OCI-LY7 (cell line): ENCODE measurements around the gene TTC21A. TPM values are rescaled to one million over a fixed set of nuclear protein-coding genes. Genes with fewer than 3 reads are reported as not detected.

Source experiments
- BruUV-seq: library from RNA; stranded (reverse); fragments of 400-500 nt; replicated peaks from 2 replicates; lab custom pipeline; 2021; lab: Mats Ljungman, UMichigan
- CTCF ChIA-PET: fragments of 300-600 bp; sonication (Branson Sonifier 250); formaldehyde crosslinking; loops from one replicate; lab custom pipeline; 2022; ENCODE audit warnings: antibody characterized with exemption; ENCODE audit not compliant: unreplicated experiment; lab: Charles Lee
- POLR2A ChIA-PET: fragments of 300-600 bp; sonication (Branson Sonifier 250); formaldehyde crosslinking; loops from one replicate; lab custom pipeline; 2022; ENCODE audit warnings: antibody characterized with exemption; lab: Charles Lee
- DNase-seq: peaks from one replicate; pipeline ENCODE4 v3.0.0-alpha.2; 2015; ENCODE audit warnings: low spot score
- H2AFZ ChIP-seq: fragments of 200-600 bp; sonication (generic), shearing (Covaris generic); 2 replicates; pipeline ENCODE4 v1.6.1; 2014; ENCODE audit warnings: mild to moderate bottlenecking, antibody characterized with exemption, low read length, moderate library complexity
- H3K27ac ChIP-seq: fragments of 200-600 bp; sonication (generic); 2 replicates; pipeline ENCODE4 v1.5.1; 2014; ENCODE audit warnings: mixed run types, low read depth, mild to moderate bottlenecking, moderate library complexity, low read length, inconsistent platforms; ENCODE audit not compliant: poor library complexity, severe bottlenecking
- H3K36me3 ChIP-seq: fragments of 200-600 bp; sonication (generic); 2 replicates; pipeline ENCODE4 v1.6.1; 2014; ENCODE audit warnings: mild to moderate bottlenecking, antibody characterized with exemption, low read length, moderate library complexity, mixed read lengths; ENCODE audit not compliant: insufficient read depth
- H3K4me1 ChIP-seq: fragments of 200-600 bp; sonication (generic); 2 replicates; pipeline ENCODE4 v1.5.1; 2014; ENCODE audit warnings: mild to moderate bottlenecking, low read length; ENCODE audit not compliant: insufficient read depth, poor library complexity, severe bottlenecking
- H3K4me2 ChIP-seq: fragments of 200-600 bp; sonication (generic); 2 replicates; pipeline ENCODE4 v1.6.1; 2014; ENCODE audit warnings: mild to moderate bottlenecking, low read length
- H3K4me3 ChIP-seq: fragments of 200-600 bp; sonication (generic); 2 replicates; pipeline ENCODE4 v1.5.1; 2014; ENCODE audit warnings: mild to moderate bottlenecking, low read depth, low read length; ENCODE audit not compliant: poor library complexity, severe bottlenecking
- H3K79me2 ChIP-seq: fragments of 200-600 bp; sonication (generic); 2 replicates; pipeline ENCODE4 v1.6.1; 2016; ENCODE audit warnings: low read depth, mild to moderate bottlenecking, low read length, moderate library complexity, mixed read lengths; ENCODE audit not compliant: insufficient read depth
- H3K9me2 ChIP-seq: fragments of 200-600 bp; sonication (generic); 2 replicates; pipeline ENCODE4 v1.6.1; 2016; ENCODE audit warnings: mild to moderate bottlenecking, low read length, mixed read lengths; ENCODE audit not compliant: insufficient read depth
- H3K9me3 ChIP-seq: fragments of 200-600 bp; sonication (generic); 2 replicates; pipeline ENCODE4 v1.6.1; 2014; ENCODE audit warnings: mild to moderate bottlenecking, mixed run types, low read length, mixed read lengths
- H4K20me1 ChIP-seq: fragments of 200-600 bp; sonication (generic); 2 replicates; pipeline ENCODE4 v1.6.1; 2014; ENCODE audit warnings: mild to moderate bottlenecking, antibody characterized with exemption, low read length, moderate library complexity, mixed read lengths; ENCODE audit not compliant: insufficient read depth
- CTCF ChIP-seq: fragments of 200-600 bp; sonication (generic); conservative IDR thresholded peaks from 2 replicates; pipeline ENCODE4 v1.5.1; 2014; ENCODE audit warnings: mild to moderate bottlenecking, antibody characterized with exemption, low read length, moderate library complexity, mixed read lengths
- EZH2phosphoT487 ChIP-seq: fragments of 200-600 bp; sonication (generic); IDR thresholded peaks from 2 replicates; pipeline ENCODE4 v1.6.1; 2018; ENCODE audit warnings: low read depth, borderline replicate concordance, mild to moderate bottlenecking, mixed run types, antibody characterized with exemption, low read length, moderate library complexity, mixed read lengths
- intact Hi-C: fragments of 100-400 bp; cut with micrococcal nuclease; formaldehyde crosslinking; loops from one replicate; pipeline ENCODE4 v1.10.0; 2022; ENCODE audit not compliant: unreplicated experiment
- total RNA-seq, 2 experiments: library from RNA; depleted of rRNA in 1 of 2; stranded (reverse); fragments of >200 nt in 1 of 2; shearing (Covaris generic) in 1 of 2; gene quantifications; 2 replicates each; pipeline ENCODE4 v1.2.3, GENCODE V29; 2014 to 2022

The TTC21A gene
- total RNA-seq, 2 experiments from 2014 or later = 12.8 to 27.1 TPM

- Histone ChIP-seq H3K9me3 (no peaks in the 10 kb centered on the region), H3K27ac (no peak overlapping the region), H3K36me3 (peaks cover 7% of the 10 kb centered on the region; the same call in 1 of the 2 replicates), H4K20me1 (no peaks in the 10 kb centered on the region), H3K79me2 (no peaks in the 10 kb centered on the region), H3K9me2 (no peaks in the 10 kb centered on the region), H3K4me3 (no peak overlapping the region), H3K4me1 (peaks cover 11% of the 10 kb centered on the region), H2AFZ (no peak overlapping the region), H3K4me2 (no peak overlapping the region)
- no peak for DNase-seq
- ChIA-PET CTCF (no interaction called here), POLR2A (interaction anchor here (1.0 to 1.4 kb wide), 2 partner anchors 9 to 17 kb away, joined by 3 to 4 read pairs; no protein-coding TSS in a partner anchor)
- intact Hi-C loops = no loop called here
- no TSS peak for BruUV-seq
- TF ChIP-seq CTCF (no peak), EZH2phosphoT487 (no peak)
Observed at GRCh38 chr3:39132096-39133092, 24.9 kb downstream of the TTC21A start.

- intact Hi-C loops = no loop called here
- no TSS peak for BruUV-seq
- H3K27ac ChIP-seq = no peak overlapping the region
Observed at GRCh38 chr3:39133093-39133490, 25.6 kb downstream of the TTC21A start.

More at GRCh38 chr3:39133093-39133490, 25.6 kb downstream of the TTC21A start:
- POLR2A ChIA-PET = interaction anchor here (0.9 kb wide), 1 partner anchor 12 kb away, joined by 4 read pairs; no protein-coding TSS in a partner anchor
- TF ChIP-seq EZH2phosphoT487 (no peak), CTCF (no peak)
- no peak overlapping the region for H2AFZ ChIP-seq
- no peaks in the 10 kb centered on the region for H3K79me2 ChIP-seq
- H3K4me3 ChIP-seq = no peak overlapping the region
- no peaks in the 10 kb centered on the region for H4K20me1 ChIP-seq
- peaks cover 4% of the 10 kb centered on the region for H3K4me1 ChIP-seq
- H3K9me3 ChIP-seq = no peaks in the 10 kb centered on the region
- H3K9me2 ChIP-seq = no peaks in the 10 kb centered on the region
- CTCF ChIA-PET = interaction anchor here (0.9 kb wide), 1 partner anchor 150 kb away, joined by 3 read pairs; no protein-coding TSS in a partner anchor
- DNase-seq = no peak
- H3K4me2 ChIP-seq = no peak overlapping the region
- H3K36me3 ChIP-seq = peaks cover 10% of the 10 kb centered on the region; the same call in 1 of the 2 replicates
